ENCODE measurements around the gene TRAM2. TPM values are rescaled to one million over a fixed set of nuclear protein-coding genes. Genes with fewer than 3 reads are reported as not detected.

TRAM2 gene
- total and polyA plus RNA-seq, 2 donors (not counting 3 experiments of a cell fraction or from before 2014, with no cell fraction given) = 85.7 to 98.6 TPM

DNA sequence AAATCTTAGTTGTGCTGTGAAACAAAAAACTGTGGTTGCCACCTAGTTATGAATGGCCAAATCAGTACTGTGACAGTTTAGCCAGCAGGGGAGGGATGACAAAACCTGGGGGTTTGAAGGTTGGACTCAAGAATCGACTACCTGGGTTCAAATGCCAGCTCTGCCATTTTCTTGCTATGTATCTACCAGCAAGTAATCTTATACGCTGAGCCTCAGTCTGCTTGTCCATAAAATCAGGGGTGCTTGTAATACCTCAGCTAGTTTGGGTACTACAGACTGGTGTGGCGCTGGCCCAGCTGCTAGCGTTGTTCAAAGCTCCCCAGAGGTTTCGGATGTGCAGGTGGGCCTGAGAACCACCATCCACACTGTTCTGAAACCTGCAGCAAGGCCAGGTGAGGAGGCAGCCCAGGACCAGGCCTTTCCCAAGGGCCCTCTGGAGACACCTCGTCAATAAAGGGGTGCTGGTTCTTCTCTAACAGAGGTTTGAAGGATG lies 40.4 kb downstream of the TRAM2 start:
- intact Hi-C loops (cut with micrococcal nuclease) (no loop called here), dilution Hi-C loops (cut with MboI; ENCODE audit: extremely low pct_ligation_motif_present, low sequenced_read_pairs) (loop anchor here (25.0 kb wide), 1 partner anchor 124 kb away; the partner anchor contains the start of gene EFHC1)
- DNase-seq (ENCODE audit: low read depth, low spot score) (no peak), FAIRE-seq (no peak)
- Histone ChIP-seq H3K4me3 (replicated peaks in 1 of 3; ENCODE audit: insufficient read depth in 1 of 3, low read depth in 1 of 3, low read length in 3 of 3) (no peak overlapping the region), H3K9ac (replicated peaks; ENCODE audit: extremely low read depth, insufficient read depth, low read length) (no peak overlapping the region), H3K79me2 (ENCODE audit: control insufficient read depth, insufficient read depth, low read length) (peaks cover 70% of the 10 kb centered on the region), H3K27me3 (ENCODE audit: control insufficient read depth in 2 of 2, insufficient read depth in 2 of 2, low read length in 2 of 2) (no peaks in the 10 kb centered on the region), H3K36me3 (ENCODE audit: control insufficient read depth in 2 of 2, extremely low read depth in 1 of 2, insufficient read depth in 2 of 2, low read length in 2 of 2) (peaks cover 2 to 7% of the 10 kb centered on the region in 2 experiments), H4K20me1 (replicated peaks; ENCODE audit: control insufficient read depth, extremely low read depth, insufficient read depth, low read length) (no peaks in the 10 kb centered on the region), H3K4me1 (ENCODE audit: control insufficient read depth, extremely low read depth, insufficient read depth, low read length) (peaks cover 84% of the 10 kb centered on the region), H2AFZ (ENCODE audit: low read depth, low read length) (no peak overlapping the region), H3K9me1 (replicated peaks; ENCODE audit: control insufficient read depth, extremely low read depth, insufficient read depth, low read length) (no peaks in the 10 kb centered on the region), H3K27ac (ENCODE audit: insufficient read depth, low read depth, low read length) (no peak overlapping the region), H3K4me2 (ENCODE audit: insufficient read depth, low read length) (no peak overlapping the region), H3K9me3 (replicated peaks; ENCODE audit: control insufficient read depth, insufficient read depth, low read length) (no peaks in the 10 kb centered on the region)
- no peak for TF ChIP-seq JUN (IDR thresholded peaks at IDR 0.05; ENCODE audit: borderline replicate concordance, insufficient read depth, insufficient read length, low read depth)
- no peak for TF ChIP-seq POLR2AphosphoS5 (IDR thresholded peaks at IDR 0.05; ENCODE audit: insufficient read depth, low read depth, low read length)
- TF ChIP-seq MYC (IDR thresholded peaks at IDR 0.05; ENCODE audit: low read depth, low read length) = no peak
- no peak for TF ChIP-seq EZH2 (IDR thresholded peaks at IDR 0.05; ENCODE audit: borderline replicate concordance, low read depth, low read length, severe bottlenecking)
- TF ChIP-seq, protein P1, sequence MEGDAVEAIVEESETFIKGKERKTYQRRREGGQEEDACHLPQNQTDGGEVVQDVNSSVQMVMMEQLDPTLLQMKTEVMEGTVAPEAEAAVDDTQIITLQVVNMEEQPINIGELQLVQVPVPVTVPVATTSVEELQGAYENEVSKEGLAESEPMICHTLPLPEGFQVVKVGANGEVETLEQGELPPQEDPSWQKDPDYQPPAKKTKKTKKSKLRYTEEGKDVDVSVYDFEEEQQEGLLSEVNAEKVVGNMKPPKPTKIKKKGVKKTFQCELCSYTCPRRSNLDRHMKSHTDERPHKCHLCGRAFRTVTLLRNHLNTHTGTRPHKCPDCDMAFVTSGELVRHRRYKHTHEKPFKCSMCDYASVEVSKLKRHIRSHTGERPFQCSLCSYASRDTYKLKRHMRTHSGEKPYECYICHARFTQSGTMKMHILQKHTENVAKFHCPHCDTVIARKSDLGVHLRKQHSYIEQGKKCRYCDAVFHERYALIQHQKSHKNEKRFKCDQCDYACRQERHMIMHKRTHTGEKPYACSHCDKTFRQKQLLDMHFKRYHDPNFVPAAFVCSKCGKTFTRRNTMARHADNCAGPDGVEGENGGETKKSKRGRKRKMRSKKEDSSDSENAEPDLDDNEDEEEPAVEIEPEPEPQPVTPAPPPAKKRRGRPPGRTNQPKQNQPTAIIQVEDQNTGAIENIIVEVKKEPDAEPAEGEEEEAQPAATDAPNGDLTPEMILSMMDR (IDR thresholded peaks at IDR 0.05; ENCODE audit: extremely low read depth in 1 of 2, insufficient read depth in 1 of 2, low read depth in 1 of 2, low read length in 2 of 2) = no peak
- no peak for TF ChIP-seq FOS (IDR thresholded peaks at IDR 0.05; ENCODE audit: borderline replicate concordance, insufficient read depth, low read length)
- TF ChIP-seq, protein P2, sequence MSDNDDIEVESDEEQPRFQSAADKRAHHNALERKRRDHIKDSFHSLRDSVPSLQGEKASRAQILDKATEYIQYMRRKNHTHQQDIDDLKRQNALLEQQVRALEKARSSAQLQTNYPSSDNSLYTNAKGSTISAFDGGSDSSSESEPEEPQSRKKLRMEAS (IDR thresholded peaks at IDR 0.05; ENCODE audit: insufficient read depth, insufficient read length) = no peak
- TF ChIP-seq GATA2 (IDR thresholded peaks at IDR 0.05; ENCODE audit: insufficient read depth, insufficient read length, low read depth, low read length) = no peak
- no peak for TF ChIP-seq POLR2A (IDR thresholded peaks at IDR 0.05; ENCODE audit: low read depth, low read length)
- ChIA-PET POLR2A (no interaction called here), CTCF (interaction anchor here (0.8 to 2.9 kb wide), 10 partner anchors 8 to 129 kb away, joined by 3 to 12 read pairs (median 4); partner anchors contain the start of gene TRAM2)
- no TSS peak for BruUV-seq (replicated peaks)

Data from endothelial cell of umbilical vein (primary cell).